ENCODE results near the gene IL15. TPM values are rescaled to one million over a fixed set of nuclear protein-coding genes. Genes with fewer than 3 reads are reported as not detected.
A peak's percentile ranks its signal among the peaks of the same experiment; 100 is the strongest.

IL15 gene
- total and polyA plus RNA-seq, 2 experiments from 2014 or later: not detected

DNA sequence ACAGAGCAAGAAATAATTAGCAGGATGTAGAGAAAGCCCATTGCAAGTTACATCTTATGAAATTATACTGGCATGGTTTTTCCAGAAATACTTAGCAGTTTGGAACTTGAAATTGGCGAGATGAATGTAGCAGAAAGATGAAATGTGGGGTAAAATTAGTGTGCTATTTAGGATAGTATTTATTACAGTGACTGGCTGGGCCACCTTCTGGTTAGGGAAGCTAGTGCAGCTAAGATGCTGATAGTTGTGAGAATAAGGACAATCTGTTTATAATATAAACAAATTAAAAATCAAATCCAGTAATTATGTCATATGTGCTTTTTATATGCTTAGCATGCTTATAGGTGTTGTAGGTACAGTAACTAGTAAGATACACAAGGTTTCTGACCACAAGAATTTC lies 74.8 kb downstream of the IL15 start:
- Histone ChIP-seq H3K36me3 (no peaks in the 10 kb centered on the region), H3K27me3 (no peaks in the 10 kb centered on the region), H3K4me3 (no peak overlapping the region), H3K4me1 (ENCODE audit: low read depth) (no peaks in the 10 kb centered on the region), H3K9me3 (ENCODE audit: low read depth) (no peaks in the 10 kb centered on the region), H3K27ac (no peak overlapping the region)
- peak; percentile 15 to 62 for DNase-seq (ENCODE audit: low read depth in 1 of 2, low spot score in 1 of 2)
- TF ChIP-seq, protein P1, sequence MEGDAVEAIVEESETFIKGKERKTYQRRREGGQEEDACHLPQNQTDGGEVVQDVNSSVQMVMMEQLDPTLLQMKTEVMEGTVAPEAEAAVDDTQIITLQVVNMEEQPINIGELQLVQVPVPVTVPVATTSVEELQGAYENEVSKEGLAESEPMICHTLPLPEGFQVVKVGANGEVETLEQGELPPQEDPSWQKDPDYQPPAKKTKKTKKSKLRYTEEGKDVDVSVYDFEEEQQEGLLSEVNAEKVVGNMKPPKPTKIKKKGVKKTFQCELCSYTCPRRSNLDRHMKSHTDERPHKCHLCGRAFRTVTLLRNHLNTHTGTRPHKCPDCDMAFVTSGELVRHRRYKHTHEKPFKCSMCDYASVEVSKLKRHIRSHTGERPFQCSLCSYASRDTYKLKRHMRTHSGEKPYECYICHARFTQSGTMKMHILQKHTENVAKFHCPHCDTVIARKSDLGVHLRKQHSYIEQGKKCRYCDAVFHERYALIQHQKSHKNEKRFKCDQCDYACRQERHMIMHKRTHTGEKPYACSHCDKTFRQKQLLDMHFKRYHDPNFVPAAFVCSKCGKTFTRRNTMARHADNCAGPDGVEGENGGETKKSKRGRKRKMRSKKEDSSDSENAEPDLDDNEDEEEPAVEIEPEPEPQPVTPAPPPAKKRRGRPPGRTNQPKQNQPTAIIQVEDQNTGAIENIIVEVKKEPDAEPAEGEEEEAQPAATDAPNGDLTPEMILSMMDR (IDR thresholded peaks at IDR 0.05; ENCODE audit: low read depth, low read length): peak; percentile 86

DNA sequence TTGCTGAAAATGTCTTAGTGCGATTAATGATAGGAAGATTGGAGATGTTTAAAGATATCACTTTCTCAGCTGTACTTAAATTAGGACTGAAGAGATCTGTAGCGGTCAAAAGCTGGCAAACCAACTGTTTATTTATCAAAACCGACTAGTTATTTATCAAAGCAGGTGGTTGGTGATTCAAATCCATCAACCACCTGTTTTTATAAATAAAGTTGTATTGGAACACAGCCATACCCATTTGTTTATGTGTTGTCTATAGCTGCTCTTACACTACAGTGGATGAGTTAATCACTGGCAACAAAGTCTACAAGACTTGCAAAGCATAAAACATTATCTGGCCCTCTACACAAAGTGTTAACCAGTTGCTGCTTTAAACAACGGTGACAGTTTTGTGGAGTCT lies 76.8 kb downstream of the IL15 start:
- H3K36me3 ChIP-seq: no peaks in the 10 kb centered on the region
- H3K27ac ChIP-seq: no peak overlapping the region
- no peaks in the 10 kb centered on the region for H3K27me3 ChIP-seq
- no peaks in the 10 kb centered on the region for H3K9me3 ChIP-seq (ENCODE audit: low read depth)
- no peaks in the 10 kb centered on the region for H3K4me1 ChIP-seq (ENCODE audit: low read depth)
- TF ChIP-seq, protein P1 (IDR thresholded peaks at IDR 0.05; ENCODE audit: low read depth, low read length): no peak
- H3K4me3 ChIP-seq: no peak overlapping the region
- no peak for DNase-seq (ENCODE audit: low read depth in 1 of 2, low spot score in 1 of 2)

DNA sequence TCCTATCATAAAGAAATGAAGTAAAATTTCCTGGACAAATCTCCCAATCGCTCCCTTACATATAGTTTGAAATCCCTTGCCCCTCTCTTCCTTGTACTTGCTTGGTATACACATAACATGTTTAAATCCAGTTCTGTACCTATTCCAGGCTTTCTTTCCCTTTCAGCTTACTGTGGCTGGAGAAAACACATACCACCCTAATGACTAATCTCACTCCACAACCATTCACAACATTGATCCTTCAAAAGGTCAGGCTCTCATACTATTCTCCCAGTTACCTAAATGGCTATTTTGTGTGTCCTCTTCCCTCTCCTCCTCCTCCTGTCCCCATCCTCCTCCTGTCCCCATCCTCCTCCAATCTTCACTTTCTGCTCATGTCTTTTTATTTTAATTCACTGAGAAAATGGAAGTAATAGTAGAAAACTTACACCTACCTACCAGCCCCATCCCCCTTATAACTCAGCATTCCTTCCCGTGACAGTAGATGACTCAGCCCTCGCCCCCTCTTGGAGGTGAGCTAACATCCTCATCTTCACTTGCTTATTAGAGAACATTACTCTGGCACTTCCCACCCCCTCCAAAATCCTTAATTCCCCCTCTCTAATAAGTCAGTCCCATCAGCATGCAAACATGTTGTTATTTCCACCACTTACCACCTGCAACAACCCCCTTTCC lies 77.5 kb downstream of the IL15 start:
- no peak overlapping the region for H3K27ac ChIP-seq
- H3K4me1 ChIP-seq (ENCODE audit: low read depth): no peaks in the 10 kb centered on the region
- H3K27me3 ChIP-seq: no peaks in the 10 kb centered on the region
- DNase-seq (ENCODE audit: low read depth in 1 of 2, low spot score in 1 of 2): peak in 1 of 2 donors; percentile 35
- no peaks in the 10 kb centered on the region for H3K36me3 ChIP-seq
- no peaks in the 10 kb centered on the region for H3K9me3 ChIP-seq (ENCODE audit: low read depth)
- TF ChIP-seq, protein P1 (IDR thresholded peaks at IDR 0.05; ENCODE audit: low read depth, low read length): no peak
- no peak overlapping the region for H3K4me3 ChIP-seq

DNA sequence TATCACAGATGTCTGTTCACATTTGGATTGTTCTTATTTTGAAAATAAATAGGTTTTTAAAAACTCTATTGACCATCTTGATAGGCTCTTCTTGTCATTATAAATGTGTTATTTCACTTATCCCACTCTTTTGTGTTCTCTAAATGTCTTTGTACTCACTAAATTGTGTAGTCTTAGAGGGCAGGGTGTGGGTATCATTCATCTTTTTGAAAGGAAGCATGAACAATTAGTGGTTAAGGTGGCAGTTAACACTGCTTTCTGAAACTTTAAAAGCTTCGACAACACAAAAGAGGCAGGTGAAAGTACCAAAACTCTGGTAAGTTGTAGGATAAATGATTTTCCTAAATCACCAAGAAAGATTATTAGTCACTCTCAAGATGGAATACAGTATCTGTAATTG lies 83.2 kb downstream of the IL15 start:
- Histone ChIP-seq H3K4me3 (no peak overlapping the region), H3K36me3 (no peaks in the 10 kb centered on the region), H3K9me3 (ENCODE audit: low read depth) (no peaks in the 10 kb centered on the region), H3K27ac (no peak overlapping the region), H3K4me1 (ENCODE audit: low read depth) (no peaks in the 10 kb centered on the region), H3K27me3 (no peaks in the 10 kb centered on the region)
- TF ChIP-seq, protein P1 (IDR thresholded peaks at IDR 0.05; ENCODE audit: low read depth, low read length): no peak
- DNase-seq (ENCODE audit: low read depth in 1 of 2, low spot score in 1 of 2): no peak

DNA sequence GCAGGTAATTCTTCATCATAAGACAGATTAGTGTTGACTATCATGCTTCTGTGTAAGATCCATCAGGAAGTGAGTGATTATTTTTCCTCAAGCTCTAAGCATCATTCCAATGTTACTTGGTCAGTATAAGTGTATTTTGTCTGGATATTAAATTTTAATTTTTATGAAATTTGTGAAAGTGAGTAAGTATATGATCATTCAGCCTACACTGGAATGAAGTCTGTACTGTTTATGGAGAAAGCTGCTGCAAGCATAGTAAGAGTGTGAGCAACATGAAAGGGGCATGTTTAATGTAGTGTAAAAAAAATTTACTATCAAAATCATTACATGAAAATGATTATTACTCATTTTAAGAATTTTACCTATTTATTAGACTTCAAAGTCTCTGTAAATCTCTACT lies 84.8 kb downstream of the IL15 start:
- Histone ChIP-seq H3K27ac (no peak overlapping the region), H3K4me3 (no peak overlapping the region), H3K36me3 (no peaks in the 10 kb centered on the region), H3K27me3 (no peaks in the 10 kb centered on the region), H3K4me1 (ENCODE audit: low read depth) (no peaks in the 10 kb centered on the region), H3K9me3 (ENCODE audit: low read depth) (no peaks in the 10 kb centered on the region)
- TF ChIP-seq, protein P1 (IDR thresholded peaks at IDR 0.05; ENCODE audit: low read depth, low read length): no peak
- DNase-seq (ENCODE audit: low read depth in 1 of 2, low spot score in 1 of 2): no peak

All from cardiac muscle cell (in vitro differentiated cells and primary cell).